Bronchial epithelial cell (primary cell): ENCODE results near the gene PDGFC. TPM values are rescaled to one million over a fixed set of nuclear protein-coding genes. Genes with fewer than 3 reads are reported as not detected.

ENCODE experiments used
- DNase-seq: peaks from one replicate; pipeline ENCODE4 v3.0.0-alpha.2; 2010; ENCODE audit warnings: low read depth
- FAIRE-seq: peaks from 2 replicates; lab custom pipeline; 2011; peaks lifted over from hg19 to GRCh38; lab: Jason Lieb, UNC
- H3K27me3 ChIP-seq: 2 replicates; pipeline ENCODE4 v1.5.1; 2011; ENCODE audit warnings: low read length; ENCODE audit not compliant: control insufficient read depth, insufficient read depth
- H3K36me3 ChIP-seq: 2 replicates; pipeline ENCODE4 v1.5.1; 2011; ENCODE audit warnings: low read length; ENCODE audit not compliant: control insufficient read depth, insufficient read depth
- H3K4me3 ChIP-seq: 2 replicates; pipeline ENCODE4 v1.5.1; 2011; ENCODE audit warnings: mild to moderate bottlenecking, low read depth, low read length, control low read depth
- CTCF ChIP-seq: IDR thresholded peaks from 2 replicates; pipeline ENCODE4 v1.5.1; 2011; ENCODE audit warnings: mild to moderate bottlenecking, moderate library complexity, low read length, control low read depth, inconsistent platforms; ENCODE audit not compliant: insufficient read depth, severe bottlenecking
- total RNA-seq: library from RNA; depleted of rRNA; stranded (reverse); fragments of >200 nt; gene quantifications from 2 replicates; pipeline ENCODE4 v1.2.1, GENCODE V29; 2014

PDGFC gene
- total RNA-seq, 1 donor from 2014 or later = 38.7 TPM

GRCh38 chr4:156824451-156825060, 147.0 kb downstream of the PDGFC start:
- DNase-seq (peak; percentile 88), FAIRE-seq (no peak)
- H3K36me3 ChIP-seq = no peaks in the 10 kb centered on the region
- no peaks in the 10 kb centered on the region for H3K27me3 ChIP-seq
- no peak overlapping the region for H3K4me3 ChIP-seq
- no peak for TF ChIP-seq CTCF

GRCh38 chr4:156820931-156821330, 150.7 kb downstream of the PDGFC start:
- FAIRE-seq = no peak
- Histone ChIP-seq H3K27me3 (no peaks in the 10 kb centered on the region), H3K36me3 (no peaks in the 10 kb centered on the region), H3K4me3 (no peak overlapping the region)
- TF ChIP-seq CTCF = no peak
- DNase-seq = no peak

- no peak overlapping the region for H3K4me3 ChIP-seq
- FAIRE-seq (no peak), DNase-seq (no peak)
- no peaks in the 10 kb centered on the region for H3K36me3 ChIP-seq
- no peaks in the 10 kb centered on the region for H3K27me3 ChIP-seq
- TF ChIP-seq CTCF = no peak
Measured at GRCh38 chr4:156816360-156816755, 155.2 kb downstream of the PDGFC start.

- no peak for TF ChIP-seq CTCF
- DNase-seq = peak; percentile 55
- FAIRE-seq = no peak
- Histone ChIP-seq H3K4me3 (no peak overlapping the region), H3K27me3 (no peaks in the 10 kb centered on the region), H3K36me3 (no peaks in the 10 kb centered on the region)
Measured at GRCh38 chr4:156815717-156816359, 155.8 kb downstream of the PDGFC start.

GRCh38 chr4:156811963-156812362, 159.6 kb downstream of the PDGFC start:
- no peak for DNase-seq
- Histone ChIP-seq H3K27me3 (no peaks in the 10 kb centered on the region), H3K4me3 (no peak overlapping the region), H3K36me3 (no peaks in the 10 kb centered on the region)
- no peak for FAIRE-seq
- TF ChIP-seq CTCF = no peak
